GM13977 (cell line): ENCODE data around the gene TOP2B.

Source experiments
- DNase-seq: peaks from one replicate; pipeline ENCODE4 v3.0.0; 2012; ENCODE audit warnings: low spot score
- in situ Hi-C: fragments of 300-500 bp; cut with MboI; formaldehyde crosslinking; loops from one replicate; pipeline ENCODE4 v1.12.0; 2022; ENCODE audit warnings: low sequenced_read_pairs, low pct_unique_long_range_greater_than_20kb, mixed read lengths, inconsistent platforms; ENCODE audit not compliant: unreplicated experiment
- TF ChIP-seq, protein P1 (sequence below): IDR thresholded peaks from 2 replicates; pipeline ENCODE4 v1.5.1; 2012; ENCODE audit warnings: mild to moderate bottlenecking, control low read depth; ENCODE audit not compliant: insufficient read depth; ENCODE audit errors: extremely low read depth, missing control alignments

TOP2B gene

GRCh38 chr3:25555695-25556437 is 108.8 kb downstream of the TOP2B start:
- in situ Hi-C loops, result no loop called here
- DNase-seq, result no peak
- TF ChIP-seq, protein P1, sequence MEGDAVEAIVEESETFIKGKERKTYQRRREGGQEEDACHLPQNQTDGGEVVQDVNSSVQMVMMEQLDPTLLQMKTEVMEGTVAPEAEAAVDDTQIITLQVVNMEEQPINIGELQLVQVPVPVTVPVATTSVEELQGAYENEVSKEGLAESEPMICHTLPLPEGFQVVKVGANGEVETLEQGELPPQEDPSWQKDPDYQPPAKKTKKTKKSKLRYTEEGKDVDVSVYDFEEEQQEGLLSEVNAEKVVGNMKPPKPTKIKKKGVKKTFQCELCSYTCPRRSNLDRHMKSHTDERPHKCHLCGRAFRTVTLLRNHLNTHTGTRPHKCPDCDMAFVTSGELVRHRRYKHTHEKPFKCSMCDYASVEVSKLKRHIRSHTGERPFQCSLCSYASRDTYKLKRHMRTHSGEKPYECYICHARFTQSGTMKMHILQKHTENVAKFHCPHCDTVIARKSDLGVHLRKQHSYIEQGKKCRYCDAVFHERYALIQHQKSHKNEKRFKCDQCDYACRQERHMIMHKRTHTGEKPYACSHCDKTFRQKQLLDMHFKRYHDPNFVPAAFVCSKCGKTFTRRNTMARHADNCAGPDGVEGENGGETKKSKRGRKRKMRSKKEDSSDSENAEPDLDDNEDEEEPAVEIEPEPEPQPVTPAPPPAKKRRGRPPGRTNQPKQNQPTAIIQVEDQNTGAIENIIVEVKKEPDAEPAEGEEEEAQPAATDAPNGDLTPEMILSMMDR, result no peak

GRCh38 chr3:25554376-25554775 is 110.3 kb downstream of the TOP2B start:
- TF ChIP-seq, protein P1, result no peak
- DNase-seq, result no peak
- in situ Hi-C loops, result no loop called here

DNA sequence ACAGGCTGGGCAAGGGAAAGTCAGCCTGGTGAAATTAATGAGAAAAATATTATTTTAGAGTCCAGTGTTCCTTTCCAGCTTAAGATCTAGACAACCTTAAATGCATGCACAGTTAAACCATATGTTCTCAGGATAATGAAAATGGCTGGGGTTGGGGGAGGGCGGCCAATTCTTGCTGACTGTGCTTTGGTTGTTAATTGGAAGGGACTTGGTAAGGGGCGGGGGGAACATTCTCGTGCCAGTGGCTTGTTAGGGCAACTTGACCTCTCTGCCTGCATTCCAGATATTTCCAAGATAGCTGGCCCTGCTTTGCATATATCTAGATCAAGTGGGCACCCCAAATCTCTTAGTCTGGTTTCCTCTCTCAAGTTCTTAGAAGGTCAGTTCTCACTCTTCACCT is 112.5 kb downstream of the TOP2B start:
- DNase-seq, result no peak
- in situ Hi-C loops, result no loop called here
- TF ChIP-seq, protein P1, result no peak

- in situ Hi-C loops, result no loop called here
- TF ChIP-seq, protein P1, result no peak
- DNase-seq, result no peak
Measured at GRCh38 chr3:25548836-25549235, 115.9 kb downstream of the TOP2B start.

GRCh38 chr3:25547943-25548674 is 116.6 kb downstream of the TOP2B start:
- TF ChIP-seq, protein P1, result no peak
- DNase-seq, result no peak
- in situ Hi-C loops, result no loop called here
